ENCODE measurements around the gene COQ7.
A peak's percentile ranks its signal among the peaks of the same experiment; 100 is the strongest.

COQ7 gene

DNA sequence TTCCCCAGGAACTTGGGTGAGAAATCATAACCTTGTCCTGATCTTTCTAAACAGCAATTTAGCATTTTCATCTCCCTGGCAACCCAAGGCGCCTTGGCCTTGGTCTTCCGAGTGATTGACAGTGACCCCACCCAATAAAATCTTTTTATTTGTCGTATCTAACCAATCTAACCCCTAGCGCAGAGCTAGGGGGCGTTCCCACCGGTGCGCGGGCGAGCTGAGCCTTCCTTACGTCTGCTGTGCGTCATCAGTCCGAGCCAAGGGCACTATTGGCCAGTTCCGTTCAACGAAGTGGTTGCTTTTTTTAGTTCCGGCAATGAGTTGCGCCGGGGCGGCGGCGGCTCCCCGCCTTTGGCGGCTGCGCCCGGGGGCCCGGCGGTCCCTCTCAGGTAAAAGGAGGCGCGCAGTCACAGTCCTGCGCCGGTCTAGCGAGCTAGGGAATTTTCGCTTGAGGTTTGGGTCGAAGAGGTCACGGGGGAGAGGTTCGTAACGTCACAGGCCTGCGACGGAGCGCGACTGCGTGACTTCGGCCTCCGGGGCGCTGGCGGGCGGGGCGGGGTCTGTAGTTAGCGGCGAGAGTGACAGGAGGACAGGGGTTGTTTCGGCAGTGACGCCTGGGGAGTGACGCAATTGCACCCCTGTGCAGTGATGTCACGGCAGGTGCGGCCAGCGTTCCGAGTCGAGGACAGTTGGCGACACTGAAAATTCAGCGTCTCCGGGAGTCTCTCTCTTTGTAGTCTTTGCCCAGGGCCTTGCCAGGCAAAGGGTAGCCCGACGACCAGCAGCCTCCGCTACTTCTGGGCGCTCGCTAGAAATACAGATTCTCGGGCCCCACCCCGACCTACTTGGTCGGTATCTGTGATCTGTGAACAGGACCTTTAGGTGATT is at the start of gene COQ7:
TSS of gene COQ7 (plus strand) at position 266 of the 888 bp plus-strand sequence. CDS start at position 317, 51 bp downstream.
- DNase-seq (ENCODE audit: low spot score): peak; percentile 98

DNA sequence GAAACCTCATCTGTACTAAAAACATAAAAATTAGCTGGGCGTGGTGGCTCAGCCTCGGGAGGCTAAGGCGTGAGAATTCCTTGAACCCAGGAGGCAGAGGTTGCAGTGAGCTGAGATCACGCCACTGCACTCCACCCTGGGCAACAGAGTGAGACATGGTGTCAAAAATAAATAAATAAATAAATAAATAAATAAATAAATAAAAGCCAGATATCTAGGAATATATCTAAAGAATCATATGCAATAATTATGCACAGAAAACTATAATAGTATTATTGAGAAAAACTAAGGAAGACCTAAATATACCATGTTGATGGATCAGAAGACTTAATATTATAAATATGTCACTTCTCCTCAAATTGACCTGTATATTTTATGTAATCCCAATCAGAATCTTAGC is 46.7 kb upstream of the COQ7 start:
- DNase-seq (ENCODE audit: low spot score): no peak

GRCh38 chr16:19021747-19022146 is 45.7 kb upstream of the COQ7 start:
- no peak for DNase-seq (ENCODE audit: low spot score)

- no peak for DNase-seq (ENCODE audit: low spot score)
Observed at GRCh38 chr16:19027416-19027815, 40.0 kb upstream of the COQ7 start.

DNA sequence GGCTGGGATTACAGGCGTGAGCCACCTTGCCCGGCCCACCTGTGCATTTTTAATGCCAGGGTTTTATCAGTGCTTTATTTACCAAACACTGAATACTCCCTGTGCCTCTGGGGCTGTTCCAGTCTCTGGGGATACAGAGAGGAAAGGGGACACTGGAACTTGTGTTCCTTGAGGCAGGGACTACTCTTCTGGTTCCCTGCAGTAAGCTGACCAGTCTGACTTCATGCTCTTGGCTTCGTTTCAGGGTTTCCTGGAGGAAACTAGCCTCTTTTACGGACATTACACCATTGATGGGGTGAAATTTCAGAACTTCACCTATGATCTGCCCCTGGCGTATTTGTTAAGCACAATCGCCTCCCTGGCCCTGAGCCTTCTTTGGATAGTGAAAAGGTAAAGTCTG is 37.4 kb upstream of the COQ7 start:
- DNase-seq (ENCODE audit: low spot score): no peak

GRCh38 chr16:19031738-19032137 is 35.7 kb upstream of the COQ7 start:
- no peak for DNase-seq (ENCODE audit: low spot score)

DNA sequence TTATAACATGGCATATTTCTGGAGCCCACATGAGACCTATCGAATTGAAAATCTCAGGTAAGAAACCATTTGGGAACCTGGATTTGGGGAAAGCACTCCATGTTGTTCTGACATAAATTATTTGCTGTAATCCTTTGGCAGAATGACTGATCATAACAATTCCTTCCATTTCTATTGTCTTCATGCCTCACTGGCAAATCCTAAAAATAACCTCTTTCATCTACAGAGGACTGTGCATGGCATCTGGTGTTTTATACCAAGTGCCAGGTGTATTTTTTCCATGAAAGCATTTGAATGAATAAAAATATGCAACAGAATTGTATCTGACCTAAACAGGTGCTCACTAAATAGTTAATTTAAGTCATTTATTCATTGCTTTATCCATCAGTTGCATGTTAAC is 33.7 kb upstream of the COQ7 start:
- DNase-seq (ENCODE audit: low spot score): no peak

- DNase-seq (ENCODE audit: low spot score): no peak
Observed at GRCh38 chr16:19040400-19040799, 27.0 kb upstream of the COQ7 start.

- no peak for DNase-seq (ENCODE audit: low spot score)
Observed at GRCh38 chr16:19044769-19045168, 22.6 kb upstream of the COQ7 start.

DNA sequence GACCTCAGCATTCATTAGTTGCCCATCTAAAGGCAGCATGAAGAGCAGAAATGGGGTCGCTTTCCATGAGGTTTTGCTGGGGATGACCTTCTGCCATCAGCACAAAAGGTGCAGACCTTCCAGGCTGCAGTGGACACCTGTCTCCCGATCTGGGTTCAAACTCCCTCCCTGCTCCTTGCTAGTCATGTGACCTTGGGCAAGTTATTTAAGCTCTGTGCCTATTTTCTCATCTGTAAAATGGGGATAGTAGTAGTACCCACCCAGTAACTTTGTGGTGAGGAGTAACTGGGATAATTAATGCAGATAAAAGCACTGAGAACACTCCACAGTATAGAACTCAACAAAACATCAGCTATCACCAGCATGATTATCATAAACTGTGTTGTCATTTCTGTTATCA is 21.4 kb upstream of the COQ7 start:
- DNase-seq (ENCODE audit: low spot score): no peak

DNA sequence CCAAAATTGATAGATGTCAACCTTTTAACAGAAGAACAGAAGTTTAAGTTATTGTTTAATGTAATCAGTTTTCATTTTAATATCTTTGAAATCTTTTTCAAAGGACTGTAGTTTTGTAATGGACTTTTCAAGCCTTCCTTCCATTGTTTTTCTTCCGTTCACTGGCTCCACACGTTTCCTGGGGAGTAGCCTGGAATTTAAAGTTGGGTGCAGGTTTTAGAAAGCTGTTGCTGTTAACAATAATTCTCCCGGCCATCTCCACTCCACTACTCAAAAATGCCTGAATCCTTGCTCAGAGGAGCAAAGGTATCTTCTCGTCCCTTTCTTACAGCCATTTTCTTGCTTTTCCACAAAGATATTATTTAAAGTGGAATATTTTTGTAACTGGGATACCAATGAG is 4.7 kb upstream of the COQ7 start:
- no peak for DNase-seq (ENCODE audit: low spot score)

DNA sequence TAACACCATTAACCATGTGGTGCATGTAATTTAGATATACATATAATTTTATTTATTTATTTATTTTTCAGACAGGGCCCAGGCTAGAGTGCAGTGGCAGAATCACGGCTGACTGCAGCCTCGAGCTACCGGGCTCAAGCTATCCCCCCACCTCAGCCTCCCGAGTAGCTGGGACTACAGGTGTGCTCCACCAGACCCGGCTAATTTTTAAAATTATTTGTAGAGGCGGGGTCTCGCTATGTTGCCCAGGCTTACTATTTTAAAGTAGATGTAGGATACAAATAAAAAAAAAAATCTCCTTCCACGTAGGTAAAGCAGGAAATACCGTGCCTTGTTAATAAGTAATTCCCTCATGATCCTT is 446 bp upstream of the COQ7 start:
- DNase-seq (ENCODE audit: low spot score): no peak

DNA sequence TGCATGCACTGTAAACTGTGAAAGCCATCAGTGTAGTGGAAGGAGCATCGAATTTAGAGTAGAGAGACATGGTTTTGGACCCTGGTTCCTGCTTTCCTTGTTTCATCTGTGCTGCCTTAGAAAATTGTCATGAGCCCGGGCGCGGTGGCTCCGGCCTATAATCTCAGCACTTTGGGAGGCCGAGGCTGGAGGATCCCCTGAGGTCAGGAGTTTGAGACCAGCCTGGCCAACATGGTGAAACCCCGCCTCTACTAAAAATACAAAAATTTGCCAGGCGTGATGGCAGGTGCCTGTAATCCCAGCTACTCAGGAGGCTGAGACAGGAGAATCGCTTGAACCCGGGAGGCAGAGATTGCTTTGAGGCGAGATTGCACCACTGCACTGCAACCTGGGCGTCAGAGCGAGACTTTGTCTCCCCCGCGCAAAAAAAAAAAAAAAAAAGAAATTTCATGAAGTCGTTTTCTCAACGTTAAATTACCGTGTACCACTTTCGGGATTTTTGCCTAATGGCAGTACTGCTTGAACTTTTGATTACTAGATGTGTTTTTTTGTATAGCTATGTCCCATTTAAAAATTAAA is 912 bp downstream of the COQ7 start:
- DNase-seq (ENCODE audit: low spot score): no peak

- peak; percentile 44 for DNase-seq (ENCODE audit: low spot score)
Observed at GRCh38 chr16:19071811-19072777, 4.7 kb downstream of the COQ7 start.

DNA sequence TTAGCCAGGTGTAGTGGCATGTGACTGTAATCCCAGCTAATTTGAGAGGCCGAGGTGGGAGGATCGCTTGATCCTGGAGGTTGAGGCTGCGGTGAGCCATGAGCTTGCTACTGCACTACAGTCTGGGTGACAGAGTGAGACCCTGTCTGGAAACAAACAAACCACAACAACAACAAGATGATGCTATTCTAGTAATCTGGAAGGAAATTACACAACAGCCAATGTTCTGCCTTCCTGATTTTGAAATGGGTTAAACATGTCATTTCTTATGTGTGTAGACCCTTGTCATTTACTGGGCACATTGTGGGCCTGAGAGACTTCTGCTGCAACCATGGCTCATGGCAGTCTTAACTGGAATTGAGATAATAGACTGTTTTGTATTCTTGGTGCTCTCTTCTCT is 5.9 kb downstream of the COQ7 start:
- no peak for DNase-seq (ENCODE audit: low spot score)

GRCh38 chr16:19073863-19074262 is 6.4 kb downstream of the COQ7 start:
- no peak for DNase-seq (ENCODE audit: low spot score)

DNA sequence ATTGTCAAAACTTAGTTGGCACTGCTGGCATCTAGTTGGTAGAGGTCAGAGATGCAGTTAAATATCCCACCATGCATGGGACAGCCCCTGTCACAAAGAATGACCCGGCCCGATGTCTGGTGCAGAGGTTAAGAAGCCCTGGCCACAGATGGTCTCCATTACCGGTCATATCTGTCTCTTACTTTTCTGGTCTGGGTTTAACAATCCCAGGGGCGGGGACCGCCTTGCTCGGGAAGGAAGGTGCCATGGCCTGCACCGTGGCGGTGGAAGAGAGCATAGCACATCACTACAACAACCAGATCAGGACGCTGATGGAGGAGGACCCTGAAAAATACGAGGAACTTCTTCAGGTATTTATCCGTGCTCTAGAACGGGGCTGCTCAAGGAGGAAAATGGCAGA is 8.1 kb downstream of the COQ7 start:
- DNase-seq (ENCODE audit: low spot score): no peak

- DNase-seq (ENCODE audit: low spot score): no peak
Observed at GRCh38 chr16:19077879-19078278, 10.5 kb downstream of the COQ7 start.

GRCh38 chr16:19083670-19084069 is 16.3 kb downstream of the COQ7 start:
- DNase-seq (ENCODE audit: low spot score): no peak

DNA sequence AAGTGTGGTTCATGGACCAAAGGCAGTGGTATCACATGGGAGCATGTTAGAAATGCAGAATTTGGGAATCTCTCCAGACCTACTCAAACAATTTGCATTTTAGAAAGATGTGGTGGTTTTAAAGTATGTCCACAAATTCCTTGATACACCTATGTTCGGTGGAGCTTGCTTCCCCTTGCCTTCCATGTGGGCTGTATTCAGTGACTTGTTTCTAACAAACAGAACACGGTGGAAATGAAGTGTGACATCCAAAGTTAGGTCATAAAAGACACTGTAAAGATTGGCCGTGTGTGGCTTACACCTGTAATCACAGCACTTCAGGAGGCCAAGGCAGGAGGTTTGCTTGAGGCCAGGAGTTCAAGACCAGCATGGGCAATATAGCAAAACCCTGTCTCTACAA is 16.7 kb downstream of the COQ7 start:
- DNase-seq (ENCODE audit: low spot score): no peak

GRCh38 chr16:19084879-19085278 is 17.5 kb downstream of the COQ7 start:
- DNase-seq (ENCODE audit: low spot score): no peak

- no peak for DNase-seq (ENCODE audit: low spot score)
Observed at GRCh38 chr16:19085679-19086200, 18.3 kb downstream of the COQ7 start.
